K562 (cell line): ENCODE results near the gene SOD1. TPM values are rescaled to one million over a fixed set of nuclear protein-coding genes. Genes with fewer than 3 reads are reported as not detected.

Experiments used
- AFF1 ChIP-seq, 2 experiments: fragments of 450-650 bp; IDR thresholded peaks; 2 replicates each; pipeline ENCODE4 v1.6.1; 2018; ENCODE audit warnings: mild to moderate bottlenecking in 2 of 2, low read depth in 1 of 2; ENCODE audit not compliant: partially characterized antibody in 2 of 2
- CREBBP ChIP-seq: IDR thresholded peaks from one replicate; pipeline ENCODE4 v1.6.1; 2012; ENCODE audit warnings: low read depth, mild to moderate bottlenecking, control low read depth, inconsistent platforms, low read length
- E2F3 ChIP-seq: fragments of 250-450 bp; sonication (Bioruptor Pico); IDR thresholded peaks from 2 replicates; pipeline ENCODE4 v1.4.0; 2020; ENCODE audit warnings: mild to moderate bottlenecking
- E2F5 ChIP-seq: sonication (generic); formaldehyde crosslinking; IDR thresholded peaks from 2 replicates; pipeline ENCODE4 v1.8.0; 2022; ENCODE audit warnings: mild to moderate bottlenecking, missing genetic modification reagents
- E2F6 ChIP-seq, 2 experiments: IDR thresholded peaks; 2 replicates each; pipeline ENCODE4 v1.6.1; 2011; ENCODE audit warnings: borderline replicate concordance in 1 of 2, control low read depth in 1 of 2, low read depth in 1 of 2, low read length in 1 of 2, mild to moderate bottlenecking in 1 of 2, mixed read lengths in 1 of 2, moderate library complexity in 1 of 2; ENCODE audit not compliant: insufficient read depth in 1 of 2, insufficient read length in 1 of 2, poor library complexity in 1 of 2, severe bottlenecking in 1 of 2; ENCODE audit errors: extremely low read depth in 1 of 2
- EZH2 ChIP-seq: IDR thresholded peaks from 2 replicates; pipeline ENCODE4 v1.6.1; 2012; ENCODE audit warnings: low read depth, mild to moderate bottlenecking, inconsistent platforms, low read length, borderline replicate concordance
- GABPB1 ChIP-seq: sonication (generic); formaldehyde crosslinking; IDR thresholded peaks from 2 replicates; pipeline ENCODE4 v1.8.0; 2022; ENCODE audit warnings: mild to moderate bottlenecking, missing genetic modification reagents
- HNRNPH1 ChIP-seq: fragments of 200-400 bp; formaldehyde crosslinking; optimal IDR thresholded peaks from 2 replicates; pipeline ENCODE3; 2017; ENCODE audit warnings: low read depth, mild to moderate bottlenecking, low read length, moderate library complexity
- IFI16 ChIP-seq: fragments of 250-450 bp; sonication (Bioruptor Pico); IDR thresholded peaks from 2 replicates; pipeline ENCODE4 v2.1.2; 2022; ENCODE audit warnings: mild to moderate bottlenecking, inconsistent platforms
- JUNB ChIP-seq: fragments of 450-650 bp; formaldehyde crosslinking; conservative IDR thresholded peaks from 2 replicates; pipeline ENCODE4 v1.4.0; 2020; ENCODE audit warnings: mild to moderate bottlenecking
- MCM3 ChIP-seq: fragments of 450-650 bp; IDR thresholded peaks from 2 replicates; pipeline ENCODE4 v1.6.1; 2016
- NR0B1 ChIP-seq: fragments of 450-650 bp; IDR thresholded peaks from one replicate; pipeline ENCODE4 v1.6.1; 2018; ENCODE audit warnings: mild to moderate bottlenecking, moderate library complexity; ENCODE audit not compliant: partially characterized antibody
- ZBTB49 ChIP-seq: sonication (generic); formaldehyde crosslinking; IDR thresholded peaks from 2 replicates; pipeline ENCODE4 v1.8.0; 2022; ENCODE audit warnings: missing genetic modification reagents, mild to moderate bottlenecking, borderline replicate concordance
- ZNF398 ChIP-seq: fragments of 250-450 bp; sonication (Bioruptor Pico); IDR thresholded peaks from 2 replicates; pipeline ENCODE4 v1.8.0; 2021; ENCODE audit warnings: moderate library complexity, mild to moderate bottlenecking, inconsistent platforms
- polyA plus RNA-seq, 8 experiments: library from polyadenylated mRNA; depleted of rRNA in 4 of 8; stranded (reverse) in 5 of 8; unstranded in 3 of 8; fragments of >200 nt; fragmentation: Nextera tagmentation in 2 of 8; fragmentation: Illumina TruSeq in 1 of 8; extraction: Ambion mirVana in 2 of 8; extraction: Trizol in 1 of 8; gene quantifications; 2 replicates each; pipeline versions ENCODE4 v1.2.1 to v1.2.3, GENCODE V29; 2011 to 2014; ENCODE audit warnings: inconsistent platforms in 1 of 8, missing spikeins in 1 of 8
- total RNA-seq, 7 experiments: library from RNA; depleted of rRNA in 6 of 7; stranded (reverse); fragments of >200 nt in 6 of 7; fragmentation: Illumina TruSeq in 2 of 7; extraction: Trizol in 2 of 7; gene quantifications; 2 replicates each; pipeline versions ENCODE4 v1.2.1 to v1.2.3, GENCODE V29; 2011 to 2021; ENCODE audit warnings: low replicate concordance in 1 of 7

The SOD1 gene
- total and polyA plus RNA-seq, 9 of the 15 experiments (the other 6 are each of a cell fraction or from before 2014, with no cell fraction given): 452 to 1,409 (median 633) TPM

GRCh38 chr21:31659536-31660258 is at the start of gene SOD1 (continued):
- TF ChIP-seq AFF1 (IDR thresholded peaks at IDR 0.05; ENCODE audit: low read depth in 1 of 2, partially characterized antibody in 2 of 2) (no peak), CREBBP (no peak), HNRNPH1 (no peak), GABPB1 (CRISPR knock-in tag) (peak; percentile 52; the same call in 1 of the 2 replicates), ZNF398 (CRISPR knock-in tag) (no peak), IFI16 (CRISPR knock-in tag) (no peak), JUNB (no peak), E2F5 (CRISPR knock-in tag) (0 out of 2 replicates have a peak, but pooled peaks have one; percentile 80), E2F3 (CRISPR knock-in tag) (peak; percentile 52; the same call in 1 of the 2 replicates), MCM3 (no peak), EZH2 (no peak), E2F6 (IDR thresholded peaks at IDR 0.05; ENCODE audit: borderline replicate concordance in 1 of 2, extremely low read depth in 1 of 2, insufficient read depth in 1 of 2, insufficient read length in 1 of 2, low read depth in 1 of 2, low read length in 1 of 2, poor library complexity in 1 of 2, severe bottlenecking in 1 of 2) (peak; percentile 81 to 88), NR0B1 (no peak), ZBTB49 (CRISPR knock-in tag) (no peak)
